Upper lobe of left lung (tissue), 4 donors: Measurements from ENCODE around the gene NQO1.

Experiments
- POLR2A ChIP-seq, 4 donors: fragments of 450-650 bp; IDR thresholded peaks; one replicate each; pipeline ENCODE4 v1.5.1; 2016 to 2017; ENCODE audit warnings: antibody characterized with exemption in 4 of 4, mild to moderate bottlenecking in 2 of 4
- TF ChIP-seq, protein P1 (sequence below), 6 experiments: fragments of 450-650 bp in 4 of 6; fragments of 200-600 bp in 2 of 6; sonication (generic) in 2 of 6; IDR thresholded peaks; one replicate each; pipeline ENCODE4 v1.5.1; 2016 to 2019; ENCODE audit warnings: antibody characterized with exemption in 6 of 6

DNA sequence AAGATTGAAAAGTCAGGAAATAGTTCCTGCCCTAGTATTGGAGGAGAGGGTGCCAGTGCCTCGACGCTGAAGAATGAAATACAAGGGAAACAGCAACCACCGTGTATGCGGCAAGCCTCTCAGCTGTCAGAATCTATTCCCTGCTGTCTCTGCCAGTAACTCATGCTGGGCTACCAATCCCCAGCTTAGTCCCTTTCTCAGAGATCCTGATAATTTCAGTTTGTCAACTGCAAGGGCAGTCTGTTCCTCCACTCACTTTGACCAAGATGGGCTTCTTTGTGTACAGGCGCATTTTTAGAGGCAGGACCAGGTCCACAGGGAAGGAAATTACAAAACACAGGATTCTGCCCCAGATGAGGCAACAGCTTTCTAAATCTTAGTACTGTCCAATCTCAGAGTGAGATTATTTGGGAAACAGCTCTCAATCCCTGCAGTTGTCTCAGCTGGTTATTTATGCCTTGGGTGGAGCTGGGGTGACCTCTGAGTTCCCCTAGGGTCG lies 1.3 kb downstream of the NQO1 start:
- TF ChIP-seq, protein P1, sequence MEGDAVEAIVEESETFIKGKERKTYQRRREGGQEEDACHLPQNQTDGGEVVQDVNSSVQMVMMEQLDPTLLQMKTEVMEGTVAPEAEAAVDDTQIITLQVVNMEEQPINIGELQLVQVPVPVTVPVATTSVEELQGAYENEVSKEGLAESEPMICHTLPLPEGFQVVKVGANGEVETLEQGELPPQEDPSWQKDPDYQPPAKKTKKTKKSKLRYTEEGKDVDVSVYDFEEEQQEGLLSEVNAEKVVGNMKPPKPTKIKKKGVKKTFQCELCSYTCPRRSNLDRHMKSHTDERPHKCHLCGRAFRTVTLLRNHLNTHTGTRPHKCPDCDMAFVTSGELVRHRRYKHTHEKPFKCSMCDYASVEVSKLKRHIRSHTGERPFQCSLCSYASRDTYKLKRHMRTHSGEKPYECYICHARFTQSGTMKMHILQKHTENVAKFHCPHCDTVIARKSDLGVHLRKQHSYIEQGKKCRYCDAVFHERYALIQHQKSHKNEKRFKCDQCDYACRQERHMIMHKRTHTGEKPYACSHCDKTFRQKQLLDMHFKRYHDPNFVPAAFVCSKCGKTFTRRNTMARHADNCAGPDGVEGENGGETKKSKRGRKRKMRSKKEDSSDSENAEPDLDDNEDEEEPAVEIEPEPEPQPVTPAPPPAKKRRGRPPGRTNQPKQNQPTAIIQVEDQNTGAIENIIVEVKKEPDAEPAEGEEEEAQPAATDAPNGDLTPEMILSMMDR (IDR thresholded peaks at IDR 0.05), result no peak
- TF ChIP-seq POLR2A (IDR thresholded peaks at IDR 0.05), result no peak
